ENCODE results near the gene ADAMTS17.

Gene ADAMTS17

DNA sequence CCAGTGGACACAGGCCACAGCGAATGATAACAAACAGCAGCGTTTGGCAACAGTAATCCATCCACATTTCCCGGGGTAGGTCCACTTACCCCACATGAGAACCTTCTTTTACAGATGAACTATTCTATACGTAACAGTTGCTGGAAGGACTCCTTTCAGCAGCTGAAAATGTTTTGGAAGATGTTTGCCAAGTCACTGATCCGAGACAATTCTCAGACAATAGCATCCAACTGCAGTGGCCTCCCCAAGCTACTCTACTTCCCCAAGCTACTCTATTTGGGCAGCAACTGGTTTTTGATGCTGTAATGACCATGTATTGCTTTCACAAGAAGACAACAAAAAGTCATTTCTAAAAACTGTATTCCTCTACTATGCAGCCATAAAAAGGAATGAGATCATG is 87.5 kb downstream of the ADAMTS17 start:
- TF ChIP-seq, protein P1, sequence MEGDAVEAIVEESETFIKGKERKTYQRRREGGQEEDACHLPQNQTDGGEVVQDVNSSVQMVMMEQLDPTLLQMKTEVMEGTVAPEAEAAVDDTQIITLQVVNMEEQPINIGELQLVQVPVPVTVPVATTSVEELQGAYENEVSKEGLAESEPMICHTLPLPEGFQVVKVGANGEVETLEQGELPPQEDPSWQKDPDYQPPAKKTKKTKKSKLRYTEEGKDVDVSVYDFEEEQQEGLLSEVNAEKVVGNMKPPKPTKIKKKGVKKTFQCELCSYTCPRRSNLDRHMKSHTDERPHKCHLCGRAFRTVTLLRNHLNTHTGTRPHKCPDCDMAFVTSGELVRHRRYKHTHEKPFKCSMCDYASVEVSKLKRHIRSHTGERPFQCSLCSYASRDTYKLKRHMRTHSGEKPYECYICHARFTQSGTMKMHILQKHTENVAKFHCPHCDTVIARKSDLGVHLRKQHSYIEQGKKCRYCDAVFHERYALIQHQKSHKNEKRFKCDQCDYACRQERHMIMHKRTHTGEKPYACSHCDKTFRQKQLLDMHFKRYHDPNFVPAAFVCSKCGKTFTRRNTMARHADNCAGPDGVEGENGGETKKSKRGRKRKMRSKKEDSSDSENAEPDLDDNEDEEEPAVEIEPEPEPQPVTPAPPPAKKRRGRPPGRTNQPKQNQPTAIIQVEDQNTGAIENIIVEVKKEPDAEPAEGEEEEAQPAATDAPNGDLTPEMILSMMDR (IDR thresholded peaks at IDR 0.05; ENCODE audit: extremely low read depth, missing control alignments), result no peak
- no peak for DNase-seq (ENCODE audit: low spot score)

- DNase-seq (ENCODE audit: low spot score), result no peak
Measured at GRCh38 chr15:100253640-100254039, 88.1 kb downstream of the ADAMTS17 start.

DNA sequence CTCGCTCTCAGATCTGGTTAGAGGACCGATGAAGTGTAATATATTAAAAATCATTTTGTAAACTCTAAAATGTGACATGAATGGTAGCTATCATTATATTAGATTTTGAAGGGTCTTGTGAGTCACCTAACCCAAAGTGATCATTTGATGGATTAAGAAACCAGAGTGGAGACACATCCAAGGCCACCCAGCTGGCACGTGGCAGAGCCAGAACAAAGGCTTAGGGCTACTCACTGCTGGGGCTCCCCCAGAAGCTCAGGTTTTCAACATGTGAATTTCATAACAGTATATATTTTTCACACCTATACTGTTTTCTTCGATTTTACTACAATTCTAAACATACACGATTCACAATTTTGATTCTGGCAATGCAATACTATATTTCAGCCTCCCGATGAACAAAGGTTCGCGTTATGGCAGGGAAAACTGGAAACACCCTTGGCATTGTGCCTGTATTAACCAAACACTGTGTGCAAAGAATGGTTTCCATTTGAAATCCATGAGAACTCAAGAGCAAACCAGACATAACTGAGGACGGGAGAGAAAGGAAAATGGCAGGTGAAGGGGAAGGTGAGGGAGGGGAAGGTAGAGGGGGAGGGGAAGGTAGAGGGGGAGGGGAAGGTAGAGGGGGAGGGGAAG is 88.9 kb downstream of the ADAMTS17 start:
- DNase-seq (ENCODE audit: low spot score), result no peak
- TF ChIP-seq, protein P1 (IDR thresholded peaks at IDR 0.05; ENCODE audit: extremely low read depth, missing control alignments), result no peak

More at GRCh38 chr15:100253640-100254039, 88.1 kb downstream of the ADAMTS17 start:
- TF ChIP-seq, protein P1 (IDR thresholded peaks at IDR 0.05; ENCODE audit: extremely low read depth, missing control alignments), result no peak

GRCh38 chr15:100252359-100252758 is 89.4 kb downstream of the ADAMTS17 start:
- no peak for DNase-seq (ENCODE audit: low spot score)
- TF ChIP-seq, protein P1 (IDR thresholded peaks at IDR 0.05; ENCODE audit: extremely low read depth, missing control alignments), result no peak

DNA sequence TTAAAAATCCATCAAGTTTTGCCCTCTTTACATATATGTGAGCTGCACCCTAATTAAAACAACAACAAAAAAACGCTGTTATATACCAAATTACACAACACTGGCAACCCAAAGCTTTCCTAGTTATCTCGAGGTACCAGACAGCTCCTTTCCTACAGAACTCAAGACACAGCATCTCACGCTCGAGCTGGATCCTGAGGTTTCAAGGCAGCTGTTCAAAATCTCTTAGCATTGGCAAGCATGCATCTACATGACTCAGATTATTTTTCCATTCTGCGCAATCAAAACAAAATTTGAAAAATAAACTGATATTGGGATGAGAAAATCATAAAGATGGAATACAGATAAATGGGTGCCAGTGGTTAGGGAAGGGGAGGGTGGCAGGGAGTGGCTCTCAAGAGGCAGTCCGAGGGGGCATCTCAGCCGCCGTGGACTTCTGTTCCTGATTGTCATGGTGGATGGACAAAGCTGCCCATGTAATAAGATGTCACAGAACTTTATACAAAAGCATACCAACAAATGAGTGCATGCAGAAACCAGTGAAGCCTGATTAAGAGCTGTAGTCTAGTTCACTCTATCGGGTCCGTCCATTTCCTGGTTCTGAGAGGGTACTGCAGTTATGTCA is 91.5 kb downstream of the ADAMTS17 start:
- no peak for DNase-seq (ENCODE audit: low spot score)
- TF ChIP-seq, protein P1 (IDR thresholded peaks at IDR 0.05; ENCODE audit: extremely low read depth, missing control alignments), result no peak

- no peak for DNase-seq (ENCODE audit: low spot score)
Measured at GRCh38 chr15:100249096-100249815, 92.5 kb downstream of the ADAMTS17 start.

More at GRCh38 chr15:100249096-100249815, 92.5 kb downstream of the ADAMTS17 start:
- TF ChIP-seq, protein P1 (IDR thresholded peaks at IDR 0.05; ENCODE audit: extremely low read depth, missing control alignments), result no peak
